Neural cell (in vitro differentiated cells): Measurements from ENCODE around the gene INPP5A. TPM values are rescaled to one million over a fixed set of nuclear protein-coding genes. Genes with fewer than 3 reads are reported as not detected.

Experiments
- H2AFZ ChIP-seq: fragments of 200-600, 300-800 bp; sonication (generic), shearing (Covaris generic); 2 replicates; pipeline ENCODE4 v1.6.0; 2014; ENCODE audit warnings: low read depth, mild to moderate bottlenecking, antibody characterized with exemption, low read length, moderate library complexity
- H3F3A ChIP-seq: fragments of 200-600 bp; shearing (Covaris generic); 2 replicates; pipeline ENCODE4 v1.6.1; 2016; ENCODE audit warnings: mild to moderate bottlenecking, moderate library complexity, mixed read lengths, antibody characterized with exemption, low read length; ENCODE audit not compliant: insufficient read depth, poor library complexity, severe bottlenecking
- H3K27ac ChIP-seq: fragments of 200-600, 300-800 bp; sonication (generic), shearing (Covaris generic); 2 replicates; pipeline ENCODE4 v1.5.1; 2014; ENCODE audit warnings: mild to moderate bottlenecking, low read length, moderate library complexity
- H3K27me3 ChIP-seq: fragments of 300-800, 200-600 bp; sonication (generic), shearing (Covaris generic); 2 replicates; pipeline ENCODE4 v1.6.0; 2014; ENCODE audit warnings: mild to moderate bottlenecking, low read depth, low read length, moderate library complexity; ENCODE audit not compliant: insufficient read depth
- H3K36me3 ChIP-seq: fragments of 300-800, 200-600 bp; sonication (generic), shearing (Covaris generic); 2 replicates; pipeline ENCODE4 v1.5.1; 2014; ENCODE audit warnings: mild to moderate bottlenecking, antibody characterized with exemption, low read length, moderate library complexity; ENCODE audit not compliant: insufficient read depth
- H3K4me2 ChIP-seq: fragments of 300-800, 200-600 bp; sonication (generic), shearing (Covaris generic); 2 replicates; pipeline ENCODE4 v1.6.0; 2014; ENCODE audit warnings: mild to moderate bottlenecking, low read length
- H3K4me3 ChIP-seq: fragments of 300-800, 200-600 bp; sonication (generic), shearing (Covaris generic); 2 replicates; pipeline ENCODE4 v1.5.1; 2014; ENCODE audit warnings: mild to moderate bottlenecking, low read length, moderate library complexity
- H3K79me2 ChIP-seq: fragments of 200-600 bp; shearing (Covaris generic); replicated peaks from 2 replicates; pipeline ENCODE4 v1.6.0; 2014; ENCODE audit warnings: mild to moderate bottlenecking, low read length, moderate library complexity; ENCODE audit not compliant: insufficient read depth
- H3K9ac ChIP-seq: fragments of 300-800, 200-600 bp; sonication (generic), shearing (Covaris generic); 2 replicates; pipeline ENCODE4 v1.6.1; 2016; ENCODE audit warnings: mild to moderate bottlenecking, low read length, mixed read lengths
- H3K9me2 ChIP-seq: fragments of 200-600 bp; shearing (Covaris generic); 2 replicates; pipeline ENCODE4 v1.6.1; 2016; ENCODE audit warnings: mild to moderate bottlenecking, low read length, mixed read lengths; ENCODE audit not compliant: insufficient read depth
- H3K9me3 ChIP-seq: fragments of 200-600, 300-800 bp; sonication (generic), shearing (Covaris generic); 2 replicates; pipeline ENCODE4 v1.6.1; 2016; ENCODE audit warnings: mild to moderate bottlenecking, mixed run types, low read length, moderate library complexity, mixed read lengths
- H4K20me1 ChIP-seq: fragments of 200-600 bp; shearing (Covaris generic); 2 replicates; pipeline ENCODE4 v1.6.1; 2016; ENCODE audit warnings: mild to moderate bottlenecking, mixed run types; ENCODE audit not compliant: insufficient read depth
- EP300 ChIP-seq: fragments of 450-650 bp; conservative IDR thresholded peaks from 2 replicates; pipeline ENCODE4 v1.6.1; 2014; ENCODE audit warnings: antibody characterized with exemption, mild to moderate bottlenecking, moderate library complexity; ENCODE audit not compliant: poor library complexity, severe bottlenecking
- EZH2 ChIP-seq: fragments of 200-600, 300-800 bp; shearing (Covaris generic), sonication (generic); IDR thresholded peaks from 2 replicates; pipeline ENCODE4 v1.6.1; 2014; ENCODE audit warnings: antibody characterized with exemption, low read length, borderline replicate concordance, mild to moderate bottlenecking; ENCODE audit not compliant: insufficient read depth, poor library complexity, severe bottlenecking
- MXI1 ChIP-seq: fragments of 450-650 bp; conservative IDR thresholded peaks from 2 replicates; pipeline ENCODE4 v1.6.1; 2014; ENCODE audit warnings: antibody characterized with exemption, mild to moderate bottlenecking; ENCODE audit not compliant: poor library complexity, severe bottlenecking
- POLR2AphosphoS5 ChIP-seq: IDR thresholded peaks from 2 replicates; pipeline ENCODE4 v1.6.1; 2012
- RAD21 ChIP-seq: fragments of 450-650 bp; conservative IDR thresholded peaks from 2 replicates; pipeline ENCODE4 v1.6.1; 2014; ENCODE audit warnings: antibody characterized with exemption, mild to moderate bottlenecking, moderate library complexity
- REST ChIP-seq: IDR thresholded peaks from 2 replicates; pipeline ENCODE4 v1.6.1; 2012; ENCODE audit warnings: borderline replicate concordance
- SMC3 ChIP-seq: fragments of 450-650 bp; conservative IDR thresholded peaks from 2 replicates; pipeline ENCODE4 v1.6.1; 2014; ENCODE audit warnings: antibody characterized with exemption, mild to moderate bottlenecking, moderate library complexity; ENCODE audit not compliant: poor library complexity
- TAF1 ChIP-seq: IDR thresholded peaks from 2 replicates; pipeline ENCODE4 v1.6.1; 2012; ENCODE audit warnings: low read depth
- polyA plus RNA-seq: library from polyadenylated mRNA; depleted of rRNA; stranded (reverse); fragments of >200 nt; gene quantifications from 2 replicates; pipeline ENCODE4 v1.2.3, GENCODE V29; 2014
- TF ChIP-seq, protein P1 (sequence below): fragments of 450-650 bp; IDR thresholded peaks from 2 replicates; pipeline ENCODE4 v1.5.1; 2014; ENCODE audit warnings: antibody characterized with exemption, mild to moderate bottlenecking, moderate library complexity; ENCODE audit not compliant: poor library complexity, severe bottlenecking

The INPP5A gene
- polyA plus RNA-seq, 1 donor from 2014 or later: 48.8 TPM

DNA sequence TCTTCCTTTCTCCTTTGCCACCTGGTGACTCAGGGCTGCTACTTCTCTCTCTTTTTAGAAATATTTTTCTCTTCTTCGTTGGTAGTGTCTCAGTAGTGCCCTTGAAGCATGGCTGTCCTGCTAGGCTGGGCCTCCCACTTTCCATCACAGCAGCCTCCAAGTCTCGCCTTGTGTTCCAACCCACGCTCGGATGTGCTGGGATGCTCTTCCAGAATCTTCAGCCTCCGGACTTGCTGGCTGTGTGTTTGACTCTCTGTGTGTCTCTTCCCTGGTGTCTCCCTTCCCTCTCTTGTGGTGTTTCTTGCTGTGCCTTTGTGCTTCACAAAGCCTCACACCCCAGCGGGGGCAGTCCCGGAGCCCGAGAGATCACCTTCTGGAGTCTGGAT lies 100.5 kb downstream of the INPP5A start:
- no peak overlapping the region for H3K4me2 ChIP-seq
- no peaks in the 10 kb centered on the region for H3K79me2 ChIP-seq
- TF ChIP-seq REST (no peak), SMC3 (no peak), EP300 (no peak), POLR2AphosphoS5 (no peak), RAD21 (no peak), TAF1 (no peak), MXI1 (no peak), EZH2 (no peak)
- TF ChIP-seq, protein P1, sequence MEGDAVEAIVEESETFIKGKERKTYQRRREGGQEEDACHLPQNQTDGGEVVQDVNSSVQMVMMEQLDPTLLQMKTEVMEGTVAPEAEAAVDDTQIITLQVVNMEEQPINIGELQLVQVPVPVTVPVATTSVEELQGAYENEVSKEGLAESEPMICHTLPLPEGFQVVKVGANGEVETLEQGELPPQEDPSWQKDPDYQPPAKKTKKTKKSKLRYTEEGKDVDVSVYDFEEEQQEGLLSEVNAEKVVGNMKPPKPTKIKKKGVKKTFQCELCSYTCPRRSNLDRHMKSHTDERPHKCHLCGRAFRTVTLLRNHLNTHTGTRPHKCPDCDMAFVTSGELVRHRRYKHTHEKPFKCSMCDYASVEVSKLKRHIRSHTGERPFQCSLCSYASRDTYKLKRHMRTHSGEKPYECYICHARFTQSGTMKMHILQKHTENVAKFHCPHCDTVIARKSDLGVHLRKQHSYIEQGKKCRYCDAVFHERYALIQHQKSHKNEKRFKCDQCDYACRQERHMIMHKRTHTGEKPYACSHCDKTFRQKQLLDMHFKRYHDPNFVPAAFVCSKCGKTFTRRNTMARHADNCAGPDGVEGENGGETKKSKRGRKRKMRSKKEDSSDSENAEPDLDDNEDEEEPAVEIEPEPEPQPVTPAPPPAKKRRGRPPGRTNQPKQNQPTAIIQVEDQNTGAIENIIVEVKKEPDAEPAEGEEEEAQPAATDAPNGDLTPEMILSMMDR: no peak

GRCh38 chr10:132639470-132639869 lies 101.9 kb downstream of the INPP5A start:
- H3K27me3 ChIP-seq: no peaks in the 10 kb centered on the region
- H3K9me2 ChIP-seq: no peaks in the 10 kb centered on the region
- no peak overlapping the region for H3K27ac ChIP-seq
- H2AFZ ChIP-seq: no peak overlapping the region
- no peak overlapping the region for H3K4me3 ChIP-seq
- no peaks in the 10 kb centered on the region for H3K79me2 ChIP-seq
- H3K9me3 ChIP-seq: no peaks in the 10 kb centered on the region
- H3K4me2 ChIP-seq: no peak overlapping the region
- no peak for TF ChIP-seq SMC3
- no peak for TF ChIP-seq EP300
- TF ChIP-seq EZH2: no peak
- no peak for TF ChIP-seq REST
- no peak for TF ChIP-seq RAD21
- H3F3A ChIP-seq: no peaks in the 10 kb centered on the region
- no peaks in the 10 kb centered on the region for H3K36me3 ChIP-seq
- H3K9ac ChIP-seq: no peak overlapping the region
- no peaks in the 10 kb centered on the region for H4K20me1 ChIP-seq

More for the DNA sequence above, 100.5 kb downstream of the INPP5A start:
- H3K4me3 ChIP-seq: no peak overlapping the region
- H3K27ac ChIP-seq: no peak overlapping the region
- no peaks in the 10 kb centered on the region for H3K36me3 ChIP-seq
- no peak overlapping the region for H2AFZ ChIP-seq
- no peaks in the 10 kb centered on the region for H3K9me2 ChIP-seq
- H4K20me1 ChIP-seq: no peaks in the 10 kb centered on the region
- no peaks in the 10 kb centered on the region for H3F3A ChIP-seq
- H3K9ac ChIP-seq: no peak overlapping the region
- no peaks in the 10 kb centered on the region for H3K9me3 ChIP-seq
- no peaks in the 10 kb centered on the region for H3K27me3 ChIP-seq
